HG03175 (cell line): Measurements from ENCODE around the gene RFXANK.

Experiments used
- ATAC-seq: cut with Tn5 transposase; IDR thresholded peaks from one replicate; pipeline ENCODE4 v1.9.1; 2021; ENCODE audit warnings: mild to moderate bottlenecking, moderate library complexity; ENCODE audit not compliant: unreplicated experiment

Gene RFXANK

DNA sequence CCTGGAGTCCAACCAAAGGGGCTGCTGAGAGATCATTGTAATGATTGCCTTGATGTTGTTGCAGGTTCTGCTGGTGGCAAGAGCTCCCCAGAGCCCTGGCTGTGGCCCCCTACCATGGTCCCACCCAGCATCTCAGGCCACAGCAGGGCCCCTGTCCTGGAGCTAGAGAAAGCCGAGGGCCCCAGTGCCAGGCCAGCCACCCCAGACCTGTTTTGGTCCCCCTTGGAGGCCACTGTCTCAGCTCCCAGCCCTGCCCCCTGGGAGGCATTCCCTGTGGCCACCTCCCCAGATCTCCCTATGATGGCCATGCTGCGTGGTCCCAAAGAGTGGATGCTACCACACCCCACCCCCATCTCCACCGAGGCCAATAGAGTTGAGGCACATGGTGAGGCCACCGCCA lies 35.2 kb downstream of the RFXANK start:
- no peak for ATAC-seq

DNA sequence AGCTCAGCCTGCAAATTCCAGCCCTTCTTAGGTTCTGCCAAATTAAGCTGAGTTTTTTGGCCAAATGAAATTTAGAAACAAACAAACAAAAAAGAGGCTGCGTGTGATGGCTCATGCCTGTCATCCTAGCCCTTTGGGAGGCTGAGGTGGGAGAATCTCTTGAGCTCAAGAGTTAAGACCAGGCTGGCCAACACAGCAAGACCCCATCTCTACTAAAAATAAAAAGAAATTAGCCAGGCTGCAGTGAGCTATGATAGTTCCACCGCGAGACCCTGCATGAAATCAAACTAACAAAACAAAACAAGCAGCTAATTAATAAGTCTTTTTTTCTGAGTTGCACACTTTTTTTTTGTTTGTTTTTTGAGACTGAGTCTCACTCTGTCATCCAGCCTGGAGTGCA lies 37.6 kb downstream of the RFXANK start:
- no peak for ATAC-seq

DNA sequence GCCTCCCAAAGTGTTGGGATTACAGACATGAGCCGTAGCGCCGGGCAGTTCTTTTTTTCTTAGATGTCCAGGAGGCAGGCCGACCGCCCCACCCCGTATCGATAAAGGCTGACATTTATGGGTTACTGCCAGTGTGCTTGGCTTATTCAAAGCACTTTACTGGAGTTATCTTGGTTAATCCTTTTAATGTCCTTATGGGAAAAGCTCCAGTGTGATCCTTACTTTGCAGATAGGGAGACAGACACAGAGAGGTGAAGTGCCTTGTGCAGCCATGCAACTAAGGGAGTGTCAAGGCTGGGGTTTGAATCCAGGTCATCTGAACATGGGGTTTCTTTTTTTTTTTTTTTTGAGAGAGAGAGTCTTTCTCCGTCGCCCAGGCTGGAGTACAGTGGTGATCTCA lies 38.9 kb downstream of the RFXANK start:
- no peak for ATAC-seq

DNA sequence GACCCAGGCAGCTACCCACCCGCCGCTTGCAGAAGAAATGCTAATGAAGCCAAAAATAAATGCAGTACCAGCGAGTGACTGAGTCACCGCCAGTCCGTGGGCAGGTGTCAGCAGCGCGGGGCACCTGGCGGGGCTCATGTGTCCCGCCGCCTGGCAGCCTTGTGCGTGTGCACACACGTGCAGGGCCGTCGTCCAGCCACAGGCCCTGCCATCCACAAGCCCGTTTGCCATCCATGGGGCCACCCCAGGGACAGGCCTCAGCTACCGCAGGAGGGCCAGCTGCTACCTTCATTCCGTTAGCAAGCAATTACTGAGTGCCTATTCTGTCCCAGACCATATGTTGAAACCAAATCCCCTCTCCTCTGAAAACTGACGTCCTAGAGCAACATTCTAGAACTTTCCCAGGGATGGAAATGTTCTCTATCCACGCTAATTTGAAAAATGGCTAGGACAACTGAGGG lies 40.2 kb downstream of the RFXANK start:
- ATAC-seq, result no peak

DNA sequence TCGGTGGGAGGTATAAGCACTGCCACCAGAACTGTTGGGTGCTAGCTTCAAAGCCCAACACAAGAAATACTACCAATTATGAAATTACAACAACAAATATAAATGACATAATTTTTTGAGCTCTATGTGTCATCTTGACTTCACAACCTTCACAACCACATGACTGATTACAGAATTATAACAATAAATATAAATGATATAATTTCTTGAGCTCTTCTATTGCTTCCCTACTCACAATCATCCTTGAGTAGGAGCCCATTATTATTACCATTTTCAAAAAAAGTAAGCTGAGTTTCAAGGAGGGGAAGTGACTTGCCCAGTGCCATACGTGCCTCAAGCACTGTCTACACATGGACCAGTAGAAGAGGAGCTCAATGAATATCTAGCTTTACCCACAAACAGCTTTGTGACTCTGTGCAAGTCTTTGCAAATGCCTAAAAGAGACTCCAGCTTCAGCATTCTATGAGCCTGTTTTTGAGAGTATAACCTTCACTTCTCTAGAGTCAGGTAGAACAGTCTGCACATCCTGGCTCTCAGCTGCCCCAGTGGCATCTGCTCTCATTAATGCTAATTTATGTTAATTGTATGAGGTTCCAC lies 42.3 kb downstream of the RFXANK start:
- ATAC-seq, result no peak

DNA sequence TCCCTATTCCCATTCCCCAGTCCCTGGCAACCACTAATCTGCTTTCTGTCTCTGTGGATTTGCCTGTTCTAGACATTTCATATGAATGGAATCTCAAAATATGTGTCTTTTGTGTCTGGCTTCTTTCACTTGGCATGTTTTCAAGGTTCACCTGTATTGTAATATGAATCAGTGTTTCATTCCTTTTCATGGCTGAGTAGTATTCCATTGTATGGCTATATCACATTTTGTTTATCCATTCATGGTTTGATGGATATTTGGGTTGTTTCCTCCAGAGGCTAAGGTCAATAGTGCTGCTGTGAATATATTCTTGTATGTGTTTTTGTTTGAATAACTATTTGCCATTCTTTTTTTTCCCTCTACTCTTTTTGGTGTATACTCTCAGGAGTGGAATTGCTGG lies 44.1 kb downstream of the RFXANK start:
- ATAC-seq, result no peak

DNA sequence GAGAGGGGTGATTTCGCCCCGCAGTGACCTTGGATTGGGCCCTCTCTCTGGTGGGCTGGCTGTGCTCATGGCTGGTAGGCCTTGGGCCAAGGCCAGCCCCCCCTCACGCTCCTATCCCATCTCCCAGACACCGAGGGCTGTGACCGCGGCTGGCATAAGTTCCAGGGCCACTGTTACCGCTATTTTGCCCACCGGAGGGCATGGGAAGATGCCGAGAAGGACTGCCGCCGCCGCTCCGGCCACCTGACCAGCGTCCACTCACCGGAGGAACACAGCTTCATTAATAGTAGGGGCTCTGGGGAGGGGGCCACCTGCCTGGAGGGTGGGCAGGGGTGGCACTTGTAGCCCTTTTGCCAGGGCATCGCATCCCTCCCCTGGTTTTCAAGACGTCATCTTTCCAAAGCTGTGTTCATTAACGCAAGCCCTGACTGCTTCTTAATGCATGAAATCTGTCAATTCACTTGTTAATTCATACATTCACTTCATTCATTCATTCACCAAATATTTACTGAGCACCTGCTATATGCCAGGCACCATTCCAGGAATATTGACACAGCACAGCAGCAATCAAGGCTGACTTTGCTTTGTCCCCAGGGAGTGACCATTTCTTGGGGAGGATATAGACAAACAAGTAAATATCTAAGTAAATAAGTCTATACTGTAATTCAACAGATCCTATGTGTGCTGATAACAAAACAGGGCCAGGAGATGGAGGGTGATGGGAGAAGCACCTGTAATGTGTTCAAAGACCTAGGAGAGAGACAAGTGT lies 46.3 kb downstream of the RFXANK start:
- ATAC-seq, result no peak

DNA sequence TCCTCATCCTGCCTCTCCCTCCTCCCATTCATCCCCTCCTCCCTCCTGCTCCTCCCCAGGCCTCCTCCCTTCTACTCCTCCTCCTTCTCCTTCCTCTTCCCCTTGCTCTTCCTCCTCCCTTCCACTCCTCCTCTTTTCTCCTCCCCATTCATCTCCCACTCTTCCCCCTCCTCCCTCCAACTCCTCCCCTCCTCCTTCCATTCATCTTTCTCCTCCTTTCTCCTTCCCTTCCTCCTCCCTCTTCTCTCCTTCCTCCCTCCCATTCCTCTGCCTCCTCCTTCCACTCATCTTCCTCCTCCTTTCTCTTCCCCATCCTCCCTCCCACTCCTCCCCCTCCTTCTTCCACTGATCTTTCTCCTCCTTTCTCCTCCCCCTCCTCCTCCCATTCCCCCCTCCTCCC lies 47.6 kb downstream of the RFXANK start:
- ATAC-seq, result no peak

DNA sequence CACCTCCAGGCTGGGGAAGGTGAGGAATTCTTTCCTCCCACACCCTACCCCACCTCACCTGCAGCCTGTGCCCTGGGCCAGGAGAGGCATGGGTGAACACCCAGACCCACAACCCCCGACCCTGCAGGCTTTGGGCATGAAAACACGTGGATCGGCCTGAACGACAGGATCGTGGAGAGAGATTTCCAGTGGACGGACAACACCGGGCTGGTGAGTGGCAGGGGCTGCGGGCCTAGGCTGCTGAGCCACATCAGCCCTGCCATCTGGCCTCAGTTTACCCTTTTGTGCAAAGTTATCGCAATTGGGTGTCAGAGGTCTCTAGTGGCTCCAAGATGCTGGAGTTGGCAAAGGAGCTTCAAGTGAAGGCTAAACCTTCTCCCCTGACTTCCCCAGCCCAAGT lies 48.4 kb downstream of the RFXANK start:
- ATAC-seq, result no peak

DNA sequence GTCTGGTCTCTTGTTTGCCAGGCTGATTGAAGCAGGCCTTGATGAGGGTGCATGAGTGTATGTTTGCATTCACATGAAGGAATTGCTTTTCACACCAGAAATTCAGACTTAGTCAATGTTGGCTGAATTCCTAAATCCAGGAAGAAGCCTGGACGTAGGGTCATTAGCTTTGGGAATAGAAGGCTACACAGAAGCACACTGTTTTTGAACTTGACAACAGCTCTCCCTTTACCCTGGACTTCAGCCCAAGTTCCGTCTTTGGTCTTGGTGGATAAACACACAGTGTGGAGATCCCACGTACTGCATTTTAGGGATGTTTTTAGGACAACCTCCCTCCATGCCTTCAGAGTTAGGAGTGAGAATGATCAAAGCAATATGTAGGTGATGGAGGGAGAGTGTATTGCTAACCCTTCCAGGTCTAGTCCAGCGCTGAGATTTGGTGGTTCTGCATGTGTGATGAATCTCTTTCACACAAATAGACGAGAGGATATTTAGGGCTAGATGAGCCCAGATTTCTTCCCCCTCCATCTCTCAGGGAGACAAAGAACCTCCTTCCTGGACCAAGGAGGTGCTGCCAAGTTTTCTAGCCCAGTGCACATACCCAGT lies 58.2 kb downstream of the RFXANK start:
- ATAC-seq, result no peak
